H9 (cell line): ENCODE results near the gene CBX8. TPM values are rescaled to one million over a fixed set of nuclear protein-coding genes. Genes with fewer than 3 reads are reported as not detected.

ENCODE experiments used
- DNase-seq: peaks from one replicate; pipeline ENCODE4 v3.0.0-alpha.2; 2017
- H2AFZ ChIP-seq: one replicate; pipeline ENCODE4 v1.6.1; 2013; ENCODE audit warnings: mild to moderate bottlenecking, low read length, control low read depth, moderate library complexity
- H2AK5ac ChIP-seq: 2 replicates; pipeline ENCODE4 v1.6.1; 2013; ENCODE audit warnings: low read length, control low read depth, mixed read lengths; ENCODE audit not compliant: insufficient read length
- H2BK120ac ChIP-seq: one replicate; pipeline ENCODE4 v1.6.1; 2013; ENCODE audit warnings: low read depth, mild to moderate bottlenecking, low read length, control low read depth, inconsistent platforms; ENCODE audit not compliant: poor library complexity, severe bottlenecking
- H2BK12ac ChIP-seq: 2 replicates; pipeline ENCODE4 v1.6.1; 2013; ENCODE audit warnings: low read length, control low read depth, mixed read lengths, low read depth; ENCODE audit not compliant: insufficient read length
- H2BK15ac ChIP-seq: 2 replicates; pipeline ENCODE4 v1.6.1; 2013; ENCODE audit warnings: low read depth, low read length, control low read depth
- H2BK20ac ChIP-seq: one replicate; pipeline ENCODE4 v1.6.1; 2013; ENCODE audit warnings: low read depth, mild to moderate bottlenecking, low read length, control low read depth, inconsistent platforms; ENCODE audit not compliant: poor library complexity, severe bottlenecking
- H2BK5ac ChIP-seq: 2 replicates; pipeline ENCODE4 v1.6.1; 2013; ENCODE audit warnings: low read length, control low read depth, mixed read lengths; ENCODE audit not compliant: insufficient read length
- H3K14ac ChIP-seq: 2 replicates; pipeline ENCODE4 v1.6.1; 2013; ENCODE audit warnings: low read length, control low read depth; ENCODE audit not compliant: insufficient read depth
- H3K18ac ChIP-seq: 2 replicates; pipeline ENCODE4 v1.6.1; 2013; ENCODE audit warnings: low read depth, mild to moderate bottlenecking, mixed read lengths, low read length, control low read depth; ENCODE audit not compliant: insufficient read length
- H3K23ac ChIP-seq: 2 replicates; pipeline ENCODE4 v1.6.1; 2013; ENCODE audit warnings: low read length, control low read depth, mixed read lengths, low read depth; ENCODE audit not compliant: insufficient read length
- H3K23me2 ChIP-seq: 2 replicates; pipeline ENCODE4 v1.6.1; 2013; ENCODE audit warnings: low read depth, mild to moderate bottlenecking, mixed read lengths, low read length, control low read depth; ENCODE audit not compliant: insufficient read length, poor library complexity, severe bottlenecking
- H3K27ac ChIP-seq: 2 replicates; pipeline ENCODE4 v1.5.1; 2013; ENCODE audit warnings: low read length, control low read depth, mixed read lengths, low read depth; ENCODE audit not compliant: insufficient read length
- H3K27me3 ChIP-seq: 2 replicates; pipeline ENCODE4 v1.6.1; 2013; ENCODE audit warnings: low read length, control low read depth, inconsistent platforms; ENCODE audit not compliant: insufficient read depth
- H3K4ac ChIP-seq: 2 replicates; pipeline ENCODE4 v1.6.1; 2013; ENCODE audit warnings: low read depth, mild to moderate bottlenecking, control low read depth, inconsistent platforms, low read length, moderate library complexity
- H3K4me1 ChIP-seq: 2 replicates; pipeline ENCODE4 v1.6.1; 2013; ENCODE audit warnings: low read length, control low read depth, inconsistent platforms; ENCODE audit not compliant: insufficient read depth
- H3K4me2 ChIP-seq: 2 replicates; pipeline ENCODE4 v1.6.1; 2013; ENCODE audit warnings: low read length, control low read depth, mixed read lengths; ENCODE audit not compliant: insufficient read length, insufficient read depth
- H3K56ac ChIP-seq: 2 replicates; pipeline ENCODE4 v1.6.1; 2013; ENCODE audit warnings: low read depth, mild to moderate bottlenecking, mixed read lengths, low read length, control low read depth; ENCODE audit not compliant: insufficient read length
- H3K79me1 ChIP-seq: 2 replicates; pipeline ENCODE4 v1.6.1; 2013; ENCODE audit warnings: low read depth, mild to moderate bottlenecking, moderate library complexity, low read length, control low read depth, inconsistent platforms; ENCODE audit not compliant: insufficient read depth, poor library complexity, severe bottlenecking
- H3K79me2 ChIP-seq: 2 replicates; pipeline ENCODE4 v1.6.1; 2013; ENCODE audit warnings: low read length, control low read depth, inconsistent platforms; ENCODE audit not compliant: insufficient read depth
- H3K9ac ChIP-seq: 2 replicates; pipeline ENCODE4 v1.6.1; 2013; ENCODE audit warnings: low read length, control low read depth, mixed read lengths; ENCODE audit not compliant: insufficient read length; ENCODE audit errors: extremely low read depth
- H3K9me3 ChIP-seq: one replicate; pipeline ENCODE4 v1.6.1; 2013; ENCODE audit warnings: low read depth, low read length, inconsistent platforms; ENCODE audit not compliant: control insufficient read depth
- H3T11ph ChIP-seq: one replicate; pipeline ENCODE4 v1.6.1; 2013; ENCODE audit warnings: mild to moderate bottlenecking, low read length, control low read depth, inconsistent platforms
- H4K20me1 ChIP-seq: one replicate; pipeline ENCODE4 v1.6.1; 2013; ENCODE audit not compliant: control insufficient read depth, insufficient read length, insufficient read depth
- H4K5ac ChIP-seq: 2 replicates; pipeline ENCODE4 v1.6.1; 2013; ENCODE audit warnings: low read depth, mild to moderate bottlenecking, mixed read lengths, low read length, control low read depth; ENCODE audit not compliant: insufficient read length
- H4K8ac ChIP-seq: replicated peaks from 2 replicates; pipeline ENCODE4 v1.6.1; 2013; ENCODE audit warnings: low read length, control low read depth, mixed read lengths, low read depth; ENCODE audit not compliant: insufficient read length
- H4K91ac ChIP-seq: 2 replicates; pipeline ENCODE4 v1.6.1; 2013; ENCODE audit warnings: low read depth, mild to moderate bottlenecking, moderate library complexity, mixed read lengths, low read length, control low read depth; ENCODE audit not compliant: insufficient read length
- H3K27ac Mint-ChIP-seq, 3 experiments: 2 replicates in 2 of 3; 3 replicates in 1 of 3; pipeline ENCODE4 v1.8.0; 2020 to 2021; ENCODE audit warnings: mixed read lengths in 3 of 3, mild to moderate bottlenecking in 1 of 3, moderate library complexity in 1 of 3
- H3K27me3 Mint-ChIP-seq: 2 replicates; pipeline ENCODE4 v1.8.0; 2021; ENCODE audit warnings: low read depth, mild to moderate bottlenecking, moderate library complexity, mixed read lengths
- H3K36me3 Mint-ChIP-seq, 3 experiments: 2 replicates in 2 of 3; 3 replicates in 1 of 3; pipeline ENCODE4 v1.8.0; 2020 to 2021; ENCODE audit warnings: low read depth in 3 of 3, mixed read lengths in 3 of 3; ENCODE audit not compliant: insufficient read depth in 1 of 3
- H3K4me1 Mint-ChIP-seq, 2 experiments: 2 replicates each; pipeline ENCODE4 v1.8.0; 2020; ENCODE audit warnings: mixed read lengths in 2 of 2
- H3K4me3 Mint-ChIP-seq, 2 experiments: 2 replicates in 1 of 2; 3 replicates in 1 of 2; pipeline ENCODE4 v1.8.0; 2020 to 2021; ENCODE audit warnings: mild to moderate bottlenecking in 2 of 2, mixed read lengths in 2 of 2, moderate library complexity in 1 of 2
- H3K9me3 Mint-ChIP-seq, 2 experiments: 2 replicates in 1 of 2; 3 replicates in 1 of 2; pipeline ENCODE4 v1.8.0; 2020; ENCODE audit warnings: mild to moderate bottlenecking in 2 of 2, mixed read lengths in 2 of 2, moderate library complexity in 1 of 2
- CTCF ChIP-seq: fragments of 200-600 bp; sonication (generic); conservative IDR thresholded peaks from 3 replicates; pipeline ENCODE4 v1.8.0; 2021; ENCODE audit warnings: antibody characterized with exemption, mild to moderate bottlenecking
- WGBS: extraction: QIAGEN DNeasy Blood & Tissue Kit; methylation state at CpG from one replicate; pipeline ENCODE4 v1.1.7; 2013; ENCODE audit warnings: missing lambda C conversion rate, low lambda C conversion rate, mixed read lengths; ENCODE audit not compliant: insufficient read length; ENCODE audit errors: extremely low coverage; 5-methylcytosine and 5-hydroxymethylcytosine counted together
- total RNA-seq: library from RNA; stranded (reverse); gene quantifications from 2 replicates; pipeline ENCODE4 v1.2.1, GENCODE V29; 2021

The CBX8 gene
- total RNA-seq, 1 experiment from 2014 or later: 1.2 TPM

- H3K27me3 Mint-ChIP-seq: peaks cover 99% of the 10 kb centered on the region
- peaks cover 58% of the 10 kb centered on the region for H3K27me3 ChIP-seq
These were observed 22.8 kb upstream of the CBX8 start for GRCh38 chr17:79819534-79820276.

More at GRCh38 chr17:79819534-79820276, 22.8 kb upstream of the CBX8 start:
- H3K14ac ChIP-seq: no peak overlapping the region; the same call in 1 of the 2 replicates
- Mint-ChIP-seq H3K9me3 (peaks cover 3 to 13% of the 10 kb centered on the region in 2 experiments; a peak in 4 of 5 replicates), H3K4me1 (peaks cover 4 to 6% of the 10 kb centered on the region in 2 experiments), H3K36me3 (peaks cover 0 to 5% (median 3%) of the 10 kb centered on the region in 3 experiments; a peak in 4 of 7 replicates), H3K27ac (no peak overlapping the region), H3K4me3 (no peak overlapping the region)
- H3K4me1 ChIP-seq: no peaks in the 10 kb centered on the region
- H2BK12ac ChIP-seq: no peak overlapping the region
- H3K23me2 ChIP-seq: peaks cover 3% of the 10 kb centered on the region
- no peak overlapping the region for H3K27ac ChIP-seq
- H4K5ac ChIP-seq: no peak overlapping the region
- H3K4me2 ChIP-seq: no peak overlapping the region
- no peak for TF ChIP-seq CTCF
- H3K9me3 ChIP-seq: no peaks in the 10 kb centered on the region
- H3K23ac ChIP-seq: no peak overlapping the region
- no peak overlapping the region for H2BK20ac ChIP-seq
- H3K56ac ChIP-seq: no peak overlapping the region
- H3K9ac ChIP-seq: no peak overlapping the region
- no peak overlapping the region for H2BK15ac ChIP-seq
- H2BK5ac ChIP-seq: no peak overlapping the region
- no peaks in the 10 kb centered on the region for H4K20me1 ChIP-seq
- no CpG with 5 or more reads among the region's 13 CpGs for whole genome bisulfite sequencing
- no peaks in the 10 kb centered on the region for H3K79me1 ChIP-seq
- no peak overlapping the region for H3K4ac ChIP-seq
- no peak overlapping the region for H2AFZ ChIP-seq
- H4K91ac ChIP-seq: no peak overlapping the region
- no peak overlapping the region for H3T11ph ChIP-seq
- H2BK120ac ChIP-seq: no peak overlapping the region
- H3K18ac ChIP-seq: no peak overlapping the region
- H2AK5ac ChIP-seq: no peak overlapping the region
- H3K79me2 ChIP-seq: no peaks in the 10 kb centered on the region
- no peak overlapping the region for H4K8ac ChIP-seq
- DNase-seq: no peak
